Activated naive CD8-positive, alpha-beta T cell treated with anti-CD3 and anti-CD28 coated beads, Interleukin-2, amount 50 U/mL, for 24 hours (primary cell): Measurements from ENCODE around the gene GSX2.
"Not testable (repeated sequence)": the region's sequence is repeated elsewhere in the genome, so short reads cannot be mapped to it uniquely, and the experiment has no call there.

Experiments used
- ATAC-seq: fragments of 150-1000 bp; cut with Tn5 transposase; one replicate; pipeline ENCODE4 v1.10.0; 2021
- DNase-seq: peaks from one replicate; pipeline ENCODE4 v3.0.0; 2021
- H3K27ac Mint-ChIP-seq: one replicate; pipeline ENCODE4 v1.8.0; 2021; ENCODE audit warnings: mild to moderate bottlenecking, mixed read lengths
- H3K27me3 Mint-ChIP-seq: one replicate; pipeline ENCODE4 v1.8.0; 2021; ENCODE audit warnings: mixed read lengths
- H3K36me3 Mint-ChIP-seq: one replicate; pipeline ENCODE4 v1.8.0; 2021; ENCODE audit warnings: low read depth, mixed read lengths
- H3K4me1 Mint-ChIP-seq: one replicate; pipeline ENCODE4 v1.8.0; 2021; ENCODE audit warnings: mixed read lengths
- H3K4me3 Mint-ChIP-seq: one replicate; pipeline ENCODE4 v1.8.0; 2021; ENCODE audit warnings: mild to moderate bottlenecking, moderate library complexity, mixed read lengths
- H3K9me3 Mint-ChIP-seq: one replicate; pipeline ENCODE4 v1.8.0; 2021; ENCODE audit warnings: mixed read lengths

GSX2 gene

GRCh38 chr4:54104907-54105306 is 4.9 kb downstream of the GSX2 start:
- Mint-ChIP-seq H3K4me3 (peak overlapping the region; percentile 7), H3K27ac (no peak overlapping the region), H3K36me3 (no peaks in the 10 kb centered on the region), H3K9me3 (no peaks in the 10 kb centered on the region), H3K27me3 (peaks cover 88% of the 10 kb centered on the region), H3K4me1 (peaks cover 67% of the 10 kb centered on the region)
- DNase-seq = no peak
- ATAC-seq = peak; percentile 41

GRCh38 chr4:54107951-54108748 is 8.2 kb downstream of the GSX2 start:
- no peak overlapping the region for H3K27ac Mint-ChIP-seq
- ATAC-seq = no peak
- peaks cover 88% of the 10 kb centered on the region for H3K27me3 Mint-ChIP-seq
- DNase-seq = no peak
- peak overlapping the region; percentile 74 for H3K4me3 Mint-ChIP-seq
- H3K9me3 Mint-ChIP-seq = no peaks in the 10 kb centered on the region
- peaks cover 45% of the 10 kb centered on the region for H3K4me1 Mint-ChIP-seq
- H3K36me3 Mint-ChIP-seq = no peaks in the 10 kb centered on the region

GRCh38 chr4:54109241-54110018 is 9.5 kb downstream of the GSX2 start:
- no peak for DNase-seq
- Mint-ChIP-seq H3K9me3 (no peaks in the 10 kb centered on the region), H3K4me3 (no peak overlapping the region), H3K27ac (no peak overlapping the region), H3K36me3 (no peaks in the 10 kb centered on the region), H3K4me1 (peaks cover 35% of the 10 kb centered on the region), H3K27me3 (peaks cover 82% of the 10 kb centered on the region)
- no peak for ATAC-seq

GRCh38 chr4:54110019-54110416 is 10.1 kb downstream of the GSX2 start:
- no peak overlapping the region for H3K4me3 Mint-ChIP-seq
- peaks cover 29% of the 10 kb centered on the region for H3K4me1 Mint-ChIP-seq
- H3K36me3 Mint-ChIP-seq = no peaks in the 10 kb centered on the region
- H3K27me3 Mint-ChIP-seq = peaks cover 78% of the 10 kb centered on the region
- no peak overlapping the region for H3K27ac Mint-ChIP-seq
- H3K9me3 Mint-ChIP-seq = no peaks in the 10 kb centered on the region
- DNase-seq (no peak), ATAC-seq (no peak)

GRCh38 chr4:54113206-54113605 is 13.2 kb downstream of the GSX2 start:
- not testable (repeated sequence) for H3K9me3 Mint-ChIP-seq, H3K27ac Mint-ChIP-seq, H3K36me3 Mint-ChIP-seq, H3K4me3 Mint-ChIP-seq, DNase-seq, ATAC-seq
- H3K27me3 Mint-ChIP-seq = peaks cover 61% of the 10 kb centered on the region
- peaks cover 18% of the 10 kb centered on the region for H3K4me1 Mint-ChIP-seq

GRCh38 chr4:54116246-54116645 is 16.3 kb downstream of the GSX2 start:
- not testable (repeated sequence) for DNase-seq, H3K9me3 Mint-ChIP-seq, H3K27ac Mint-ChIP-seq, H3K4me3 Mint-ChIP-seq, H3K4me1 Mint-ChIP-seq, H3K36me3 Mint-ChIP-seq, ATAC-seq
- H3K27me3 Mint-ChIP-seq = peaks cover 38% of the 10 kb centered on the region

GRCh38 chr4:54118850-54119589 is 19.1 kb downstream of the GSX2 start:
- ATAC-seq (no peak), DNase-seq (no peak)
- Mint-ChIP-seq H3K4me1 (no peaks in the 10 kb centered on the region), H3K4me3 (no peak overlapping the region), H3K27ac (no peak overlapping the region), H3K27me3 (peaks cover 21% of the 10 kb centered on the region), H3K9me3 (no peaks in the 10 kb centered on the region), H3K36me3 (no peaks in the 10 kb centered on the region)

- DNase-seq = no peak
- Mint-ChIP-seq H3K27ac (no peak overlapping the region), H3K4me1 (no peaks in the 10 kb centered on the region), H3K36me3 (no peaks in the 10 kb centered on the region), H3K27me3 (peaks cover 17% of the 10 kb centered on the region), H3K9me3 (no peaks in the 10 kb centered on the region), H3K4me3 (no peak overlapping the region)
- ATAC-seq = no peak
These were observed 20.6 kb downstream of the GSX2 start for GRCh38 chr4:54120518-54120917.

GRCh38 chr4:54127660-54128059 is 27.7 kb downstream of the GSX2 start:
- Mint-ChIP-seq H3K4me1 (no peaks in the 10 kb centered on the region), H3K9me3 (peaks cover 15% of the 10 kb centered on the region), H3K4me3 (no peak overlapping the region), H3K27me3 (peaks cover 19% of the 10 kb centered on the region), H3K27ac (no peak overlapping the region), H3K36me3 (peaks cover 3% of the 10 kb centered on the region)
- no peak for ATAC-seq
- DNase-seq = no peak

- H3K4me1 Mint-ChIP-seq, H3K36me3 Mint-ChIP-seq, DNase-seq, H3K27ac Mint-ChIP-seq, H3K4me3 Mint-ChIP-seq, ATAC-seq: not testable (repeated sequence)
- Mint-ChIP-seq H3K27me3 (peaks cover 19% of the 10 kb centered on the region), H3K9me3 (peaks cover 15% of the 10 kb centered on the region)
These were observed 28.7 kb downstream of the GSX2 start for GRCh38 chr4:54128694-54129093.

GRCh38 chr4:54139332-54139731 is 39.4 kb downstream of the GSX2 start:
- DNase-seq = no peak
- H3K27me3 Mint-ChIP-seq = peaks cover 2% of the 10 kb centered on the region
- no peak overlapping the region for H3K27ac Mint-ChIP-seq
- ATAC-seq = no peak
- no peaks in the 10 kb centered on the region for H3K36me3 Mint-ChIP-seq
- no peaks in the 10 kb centered on the region for H3K4me1 Mint-ChIP-seq
- no peak overlapping the region for H3K4me3 Mint-ChIP-seq
- no peaks in the 10 kb centered on the region for H3K9me3 Mint-ChIP-seq

GRCh38 chr4:54140287-54140686 is 40.3 kb downstream of the GSX2 start:
- Mint-ChIP-seq H3K27ac (no peak overlapping the region), H3K27me3 (no peaks in the 10 kb centered on the region), H3K4me3 (no peak overlapping the region), H3K9me3 (no peaks in the 10 kb centered on the region), H3K36me3 (no peaks in the 10 kb centered on the region), H3K4me1 (peaks cover 7% of the 10 kb centered on the region)
- no peak for ATAC-seq
- DNase-seq = no peak

GRCh38 chr4:54144199-54144598 is 44.2 kb downstream of the GSX2 start:
- no peak for ATAC-seq
- no peaks in the 10 kb centered on the region for H3K36me3 Mint-ChIP-seq
- peaks cover 4% of the 10 kb centered on the region for H3K27me3 Mint-ChIP-seq
- no peak for DNase-seq
- H3K4me3 Mint-ChIP-seq = no peak overlapping the region
- peaks cover 8% of the 10 kb centered on the region for H3K4me1 Mint-ChIP-seq
- H3K9me3 Mint-ChIP-seq = peaks cover 5% of the 10 kb centered on the region
- H3K27ac Mint-ChIP-seq = no peak overlapping the region

- Mint-ChIP-seq H3K27ac (no peak overlapping the region), H3K4me3 (no peak overlapping the region), H3K27me3 (peaks cover 5% of the 10 kb centered on the region), H3K36me3 (no peaks in the 10 kb centered on the region), H3K9me3 (peaks cover 5% of the 10 kb centered on the region), H3K4me1 (peaks cover 8% of the 10 kb centered on the region)
- peak; percentile 46 for ATAC-seq
- no peak for DNase-seq
These were observed 44.8 kb downstream of the GSX2 start for GRCh38 chr4:54144661-54145171.
